HEK293 (cell line): ENCODE results near the gene DCHS2.

Experiments
- CTCF ChIA-PET: fragments of 350-600 bp; formaldehyde crosslinking; extraction: SDS; loops from one replicate; lab custom pipeline; 2021; ENCODE audit warnings: antibody characterized with exemption; lab: Yijun Ruan, JAX
- POLR2A ChIA-PET: fragments of 300-600 bp; formaldehyde crosslinking; extraction: SDS; loops from one replicate; lab custom pipeline; 2020; ENCODE audit warnings: antibody characterized with exemption, inconsistent platforms; lab: Yijun Ruan, JAX
- H3K27ac ChIP-seq: fragments of 200-500 bp; sonication (Bioruptor generic); 2 replicates; pipeline ENCODE4 v1.5.1; 2014; ENCODE audit warnings: low read depth, low read length, control low read depth, inconsistent platforms; ENCODE audit errors: extremely low read depth
- H3K36me3 ChIP-seq, 2 experiments: fragments of 200-500 bp in 1 of 2; sonication (Bioruptor generic) in 1 of 2; 1 replicate in 1 of 2; 2 replicates in 1 of 2; pipeline ENCODE4 v1.5.1; 2014 to 2017; ENCODE audit warnings: inconsistent platforms in 2 of 2, low read length in 2 of 2; ENCODE audit not compliant: control insufficient read depth in 2 of 2, insufficient read depth in 1 of 2
- H3K4me1 ChIP-seq: fragments of 200-500 bp; sonication (Bioruptor generic); 2 replicates; pipeline ENCODE4 v1.5.1; 2014; ENCODE audit warnings: mild to moderate bottlenecking, low read length, inconsistent platforms; ENCODE audit not compliant: control insufficient read depth, insufficient read depth
- H3K4me3 ChIP-seq: 2 replicates; pipeline ENCODE4 v1.5.1; 2011; ENCODE audit warnings: low read depth, mild to moderate bottlenecking, control low read depth, low read length, moderate library complexity
- H3K9me3 ChIP-seq: fragments of 200-500 bp; sonication (Bioruptor generic); 2 replicates; pipeline ENCODE4 v1.5.1; 2014; ENCODE audit warnings: low read depth, low read length, inconsistent platforms; ENCODE audit not compliant: control insufficient read depth, insufficient read depth
- KLF7 ChIP-seq: fragments of 450-650 bp; formaldehyde crosslinking; IDR thresholded peaks from 2 replicates; pipeline ENCODE4 v1.5.1; 2016; ENCODE audit warnings: missing biosample characterization, missing genetic modification characterization, borderline replicate concordance
- SALL2 ChIP-seq: fragments of 450-650 bp; formaldehyde crosslinking; IDR thresholded peaks from 2 replicates; pipeline ENCODE4 v1.5.0; 2017; ENCODE audit warnings: missing biosample characterization, mild to moderate bottlenecking, missing genetic modification characterization, borderline replicate concordance
- SP7 ChIP-seq: fragments of 450-650 bp; formaldehyde crosslinking; IDR thresholded peaks from 2 replicates; pipeline ENCODE4 v1.5.1; 2016; ENCODE audit warnings: missing biosample characterization, missing genetic modification characterization
- ZEB2 ChIP-seq: fragments of 450-650 bp; formaldehyde crosslinking; IDR thresholded peaks from 2 replicates; pipeline ENCODE4 v1.5.1; 2016; ENCODE audit warnings: missing biosample characterization, missing genetic modification characterization
- ZFP37 ChIP-seq: fragments of 450-650 bp; formaldehyde crosslinking; IDR thresholded peaks from 2 replicates; pipeline ENCODE4 v1.5.1; 2016; ENCODE audit warnings: missing biosample characterization, missing genetic modification characterization
- ZNF155 ChIP-seq: fragments of 450-650 bp; formaldehyde crosslinking; IDR thresholded peaks from 2 replicates; pipeline ENCODE4 v1.5.1; 2016; ENCODE audit warnings: missing biosample characterization, missing genetic modification characterization
- ZNF16 ChIP-seq: fragments of 450-650 bp; formaldehyde crosslinking; IDR thresholded peaks from 2 replicates; pipeline ENCODE4 v1.5.1; 2016; ENCODE audit warnings: low read depth, missing biosample characterization, missing genetic modification characterization
- ZNF19 ChIP-seq: fragments of 450-650 bp; formaldehyde crosslinking; IDR thresholded peaks from 2 replicates; pipeline ENCODE4; 2016; ENCODE audit warnings: missing biosample characterization, missing genetic modification characterization, low read depth
- ZNF24 ChIP-seq: fragments of 450-650 bp; formaldehyde crosslinking; IDR thresholded peaks from 2 replicates; pipeline ENCODE4 v1.5.1; 2016; ENCODE audit warnings: missing biosample characterization, missing genetic modification characterization
- ZNF521 ChIP-seq: fragments of 450-650 bp; formaldehyde crosslinking; IDR thresholded peaks from 2 replicates; pipeline ENCODE4 v1.5.1; 2017; ENCODE audit warnings: missing biosample characterization, mild to moderate bottlenecking, missing genetic modification characterization
- ZNF529 ChIP-seq: fragments of 450-650 bp; formaldehyde crosslinking; IDR thresholded peaks from 2 replicates; pipeline ENCODE4 v1.5.1; 2017; ENCODE audit warnings: missing genetic modification characterization, missing biosample characterization; ENCODE audit not compliant: insufficient replicate concordance
- ZNF560 ChIP-seq: fragments of 450-650 bp; formaldehyde crosslinking; IDR thresholded peaks from 2 replicates; pipeline ENCODE4 v1.5.1; 2017; ENCODE audit warnings: missing biosample characterization, missing genetic modification characterization, borderline replicate concordance
- ZNF596 ChIP-seq: fragments of 450-650 bp; IDR thresholded peaks from 2 replicates; pipeline ENCODE4 v1.5.0; 2018; ENCODE audit warnings: missing biosample characterization, mild to moderate bottlenecking, missing genetic modification characterization, moderate library complexity
- ZNF677 ChIP-seq: fragments of 450-650 bp; IDR thresholded peaks from 2 replicates; pipeline ENCODE4 v1.5.0; 2018; ENCODE audit warnings: missing biosample characterization, mild to moderate bottlenecking, missing genetic modification characterization, moderate library complexity
- TF ChIP-seq, protein P1 (sequence below): fragments of 450-650 bp; formaldehyde crosslinking; IDR thresholded peaks from 2 replicates; pipeline ENCODE4 v1.5.1; 2016; ENCODE audit warnings: missing biosample characterization, missing genetic modification characterization
- TF ChIP-seq, protein P2 (sequence below): fragments of 450-650 bp; IDR thresholded peaks from 2 replicates; pipeline ENCODE4 v1.5.1; 2018; ENCODE audit warnings: missing biosample characterization, mild to moderate bottlenecking, missing genetic modification characterization
- TF ChIP-seq, protein P3 (sequence below): fragments of 450-650 bp; formaldehyde crosslinking; IDR thresholded peaks from 2 replicates; pipeline ENCODE4 v1.5.1; 2016; ENCODE audit warnings: missing biosample characterization, missing genetic modification characterization
- TF ChIP-seq, protein P4 (sequence below): fragments of 450-650 bp; formaldehyde crosslinking; IDR thresholded peaks from 2 replicates; pipeline ENCODE4 v1.5.1; 2016; ENCODE audit warnings: missing biosample characterization, missing genetic modification characterization
- TF ChIP-seq, protein P5 (sequence below): fragments of 450-650 bp; formaldehyde crosslinking; IDR thresholded peaks from 2 replicates; pipeline ENCODE4 v1.5.1; 2016; ENCODE audit warnings: missing biosample characterization, missing genetic modification characterization, borderline replicate concordance
- TF ChIP-seq, protein P6 (sequence below): fragments of 450-650 bp; formaldehyde crosslinking; IDR thresholded peaks from 2 replicates; pipeline ENCODE4 v1.5.1; 2017; ENCODE audit warnings: missing biosample characterization, missing genetic modification characterization
- TF ChIP-seq, protein P7 (sequence below): fragments of 450-650 bp; formaldehyde crosslinking; IDR thresholded peaks from 2 replicates; pipeline ENCODE4 v1.5.1; 2016; ENCODE audit warnings: missing biosample characterization, missing genetic modification characterization

The DCHS2 gene

DNA sequence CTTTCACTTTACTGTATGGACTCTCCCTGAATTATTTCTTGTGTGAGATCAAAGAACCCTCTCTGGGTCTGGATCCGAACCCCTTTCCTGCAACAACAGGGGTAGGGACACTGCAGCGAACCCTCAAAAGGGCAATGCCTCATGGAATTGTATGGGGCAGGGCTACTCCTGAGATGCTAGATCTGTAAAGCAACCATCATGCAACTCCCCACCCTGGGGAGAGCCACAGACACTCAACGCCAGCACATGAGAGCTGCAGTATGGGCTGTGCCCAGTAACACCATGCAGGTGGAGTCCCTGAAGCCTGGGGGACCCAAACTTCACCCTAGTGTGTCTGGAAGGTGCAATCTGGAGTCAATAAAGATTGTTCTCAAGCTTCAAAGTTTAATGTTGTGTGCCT, 304.7 kb downstream of the DCHS2 start:
- H3K4me3 ChIP-seq, result no peak overlapping the region
- no peak for TF ChIP-seq KLF7 (tag by site-specific recombination)
- TF ChIP-seq, all 188 proteins: peak for 0
- ChIA-PET CTCF (no interaction called here), POLR2A (no interaction called here)
- Histone ChIP-seq H3K27ac (no peak overlapping the region), H3K36me3 (no peaks in the 10 kb centered on the region), H3K4me1 (no peaks in the 10 kb centered on the region), H3K9me3 (no peaks in the 10 kb centered on the region)

DNA sequence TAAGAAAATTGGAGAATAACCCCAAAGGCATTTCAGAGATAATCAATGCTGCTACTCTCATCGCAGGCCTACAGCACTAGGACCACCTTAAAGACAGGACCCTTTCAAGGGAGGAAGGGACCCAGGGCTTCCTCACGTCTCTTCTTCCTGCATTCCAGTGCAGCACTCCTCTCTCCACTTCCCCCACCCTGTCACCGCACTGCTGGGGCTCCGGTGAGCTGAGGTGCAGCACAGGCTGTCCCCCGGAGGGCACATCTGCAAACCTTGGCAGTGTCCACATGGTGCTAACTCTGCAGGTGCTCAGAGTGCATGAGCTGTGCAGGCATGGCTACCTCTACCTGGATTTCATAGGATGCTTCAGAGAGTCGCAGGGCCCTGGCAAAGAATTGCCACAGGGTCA, 305.6 kb downstream of the DCHS2 start:
- CTCF ChIA-PET, result no interaction called here
- H3K27ac ChIP-seq, result no peak overlapping the region
- no peaks in the 10 kb centered on the region for H3K36me3 ChIP-seq
- TF ChIP-seq, protein P1, sequence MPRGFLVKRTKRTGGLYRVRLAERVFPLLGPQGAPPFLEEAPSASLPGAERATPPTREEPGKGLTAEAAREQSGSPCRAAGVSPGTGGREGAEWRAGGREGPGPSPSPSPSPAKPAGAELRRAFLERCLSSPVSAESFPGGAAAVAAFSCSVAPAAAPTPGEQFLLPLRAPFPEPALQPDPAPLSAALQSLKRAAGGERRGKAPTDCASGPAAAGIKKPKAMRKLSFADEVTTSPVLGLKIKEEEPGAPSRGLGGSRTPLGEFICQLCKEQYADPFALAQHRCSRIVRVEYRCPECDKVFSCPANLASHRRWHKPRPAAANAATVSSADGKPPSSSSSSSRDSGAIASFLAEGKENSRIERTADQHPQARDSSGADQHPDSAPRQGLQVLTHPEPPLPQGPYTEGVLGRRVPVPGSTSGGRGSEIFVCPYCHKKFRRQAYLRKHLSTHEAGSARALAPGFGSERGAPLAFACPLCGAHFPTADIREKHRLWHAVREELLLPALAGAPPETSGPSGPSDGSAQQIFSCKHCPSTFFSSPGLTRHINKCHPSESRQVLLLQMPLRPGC (tag by site-specific recombination), result no peak
- TF ChIP-seq ZFP37 (tag by site-specific recombination) (no peak), ZNF560 (tag by site-specific recombination) (no peak), ZNF529 (tag by site-specific recombination) (no peak), ZNF19 (tag by site-specific recombination) (no peak), ZNF24 (tag by site-specific recombination) (no peak), ZNF521 (tag by site-specific recombination) (no peak), ZNF677 (tag by site-specific recombination) (no peak), ZEB2 (tag by site-specific recombination) (no peak), SALL2 (tag by site-specific recombination) (no peak), ZNF155 (tag by site-specific recombination) (no peak), ZNF16 (tag by site-specific recombination) (no peak), SP7 (tag by site-specific recombination) (no peak), ZNF596 (tag by site-specific recombination) (no peak)
- TF ChIP-seq, protein P2, sequence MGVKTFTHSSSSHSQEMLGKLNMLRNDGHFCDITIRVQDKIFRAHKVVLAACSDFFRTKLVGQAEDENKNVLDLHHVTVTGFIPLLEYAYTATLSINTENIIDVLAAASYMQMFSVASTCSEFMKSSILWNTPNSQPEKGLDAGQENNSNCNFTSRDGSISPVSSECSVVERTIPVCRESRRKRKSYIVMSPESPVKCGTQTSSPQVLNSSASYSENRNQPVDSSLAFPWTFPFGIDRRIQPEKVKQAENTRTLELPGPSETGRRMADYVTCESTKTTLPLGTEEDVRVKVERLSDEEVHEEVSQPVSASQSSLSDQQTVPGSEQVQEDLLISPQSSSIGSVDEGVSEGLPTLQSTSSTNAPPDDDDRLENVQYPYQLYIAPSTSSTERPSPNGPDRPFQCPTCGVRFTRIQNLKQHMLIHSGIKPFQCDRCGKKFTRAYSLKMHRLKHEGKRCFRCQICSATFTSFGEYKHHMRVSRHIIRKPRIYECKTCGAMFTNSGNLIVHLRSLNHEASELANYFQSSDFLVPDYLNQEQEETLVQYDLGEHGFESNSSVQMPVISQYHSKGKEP (tag by site-specific recombination), result no peak
- TF ChIP-seq, protein P3, sequence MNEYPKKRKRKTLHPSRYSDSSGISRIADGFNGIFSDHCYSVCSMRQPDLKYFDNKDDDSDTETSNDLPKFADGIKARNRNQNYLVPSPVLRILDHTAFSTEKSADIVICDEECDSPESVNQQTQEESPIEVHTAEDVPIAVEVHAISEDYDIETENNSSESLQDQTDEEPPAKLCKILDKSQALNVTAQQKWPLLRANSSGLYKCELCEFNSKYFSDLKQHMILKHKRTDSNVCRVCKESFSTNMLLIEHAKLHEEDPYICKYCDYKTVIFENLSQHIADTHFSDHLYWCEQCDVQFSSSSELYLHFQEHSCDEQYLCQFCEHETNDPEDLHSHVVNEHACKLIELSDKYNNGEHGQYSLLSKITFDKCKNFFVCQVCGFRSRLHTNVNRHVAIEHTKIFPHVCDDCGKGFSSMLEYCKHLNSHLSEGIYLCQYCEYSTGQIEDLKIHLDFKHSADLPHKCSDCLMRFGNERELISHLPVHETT, result no peak
- TF ChIP-seq, protein P4, sequence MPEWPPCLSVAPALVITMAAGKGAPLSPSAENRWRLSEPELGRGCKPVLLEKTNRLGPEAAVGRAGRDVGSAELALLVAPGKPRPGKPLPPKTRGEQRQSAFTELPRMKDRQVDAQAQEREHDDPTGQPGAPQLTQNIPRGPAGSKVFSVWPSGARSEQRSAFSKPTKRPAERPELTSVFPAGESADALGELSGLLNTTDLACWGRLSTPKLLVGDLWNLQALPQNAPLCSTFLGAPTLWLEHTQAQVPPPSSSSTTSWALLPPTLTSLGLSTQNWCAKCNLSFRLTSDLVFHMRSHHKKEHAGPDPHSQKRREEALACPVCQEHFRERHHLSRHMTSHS (tag by site-specific recombination), result no peak
- TF ChIP-seq, protein P5, sequence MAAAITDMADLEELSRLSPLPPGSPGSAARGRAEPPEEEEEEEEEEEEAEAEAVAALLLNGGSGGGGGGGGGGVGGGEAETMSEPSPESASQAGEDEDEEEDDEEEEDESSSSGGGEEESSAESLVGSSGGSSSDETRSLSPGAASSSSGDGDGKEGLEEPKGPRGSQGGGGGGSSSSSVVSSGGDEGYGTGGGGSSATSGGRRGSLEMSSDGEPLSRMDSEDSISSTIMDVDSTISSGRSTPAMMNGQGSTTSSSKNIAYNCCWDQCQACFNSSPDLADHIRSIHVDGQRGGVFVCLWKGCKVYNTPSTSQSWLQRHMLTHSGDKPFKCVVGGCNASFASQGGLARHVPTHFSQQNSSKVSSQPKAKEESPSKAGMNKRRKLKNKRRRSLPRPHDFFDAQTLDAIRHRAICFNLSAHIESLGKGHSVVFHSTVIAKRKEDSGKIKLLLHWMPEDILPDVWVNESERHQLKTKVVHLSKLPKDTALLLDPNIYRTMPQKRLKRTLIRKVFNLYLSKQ (tag by site-specific recombination), result no peak
- TF ChIP-seq, protein P6, sequence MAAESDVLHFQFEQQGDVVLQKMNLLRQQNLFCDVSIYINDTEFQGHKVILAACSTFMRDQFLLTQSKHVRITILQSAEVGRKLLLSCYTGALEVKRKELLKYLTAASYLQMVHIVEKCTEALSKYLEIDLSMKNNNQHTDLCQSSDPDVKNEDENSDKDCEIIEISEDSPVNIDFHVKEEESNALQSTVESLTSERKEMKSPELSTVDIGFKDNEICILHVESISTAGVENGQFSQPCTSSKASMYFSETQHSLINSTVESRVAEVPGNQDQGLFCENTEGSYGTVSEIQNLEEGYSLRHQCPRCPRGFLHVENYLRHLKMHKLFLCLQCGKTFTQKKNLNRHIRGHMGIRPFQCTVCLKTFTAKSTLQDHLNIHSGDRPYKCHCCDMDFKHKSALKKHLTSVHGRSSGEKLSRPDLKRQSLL, result no peak
- TF ChIP-seq, protein P7, sequence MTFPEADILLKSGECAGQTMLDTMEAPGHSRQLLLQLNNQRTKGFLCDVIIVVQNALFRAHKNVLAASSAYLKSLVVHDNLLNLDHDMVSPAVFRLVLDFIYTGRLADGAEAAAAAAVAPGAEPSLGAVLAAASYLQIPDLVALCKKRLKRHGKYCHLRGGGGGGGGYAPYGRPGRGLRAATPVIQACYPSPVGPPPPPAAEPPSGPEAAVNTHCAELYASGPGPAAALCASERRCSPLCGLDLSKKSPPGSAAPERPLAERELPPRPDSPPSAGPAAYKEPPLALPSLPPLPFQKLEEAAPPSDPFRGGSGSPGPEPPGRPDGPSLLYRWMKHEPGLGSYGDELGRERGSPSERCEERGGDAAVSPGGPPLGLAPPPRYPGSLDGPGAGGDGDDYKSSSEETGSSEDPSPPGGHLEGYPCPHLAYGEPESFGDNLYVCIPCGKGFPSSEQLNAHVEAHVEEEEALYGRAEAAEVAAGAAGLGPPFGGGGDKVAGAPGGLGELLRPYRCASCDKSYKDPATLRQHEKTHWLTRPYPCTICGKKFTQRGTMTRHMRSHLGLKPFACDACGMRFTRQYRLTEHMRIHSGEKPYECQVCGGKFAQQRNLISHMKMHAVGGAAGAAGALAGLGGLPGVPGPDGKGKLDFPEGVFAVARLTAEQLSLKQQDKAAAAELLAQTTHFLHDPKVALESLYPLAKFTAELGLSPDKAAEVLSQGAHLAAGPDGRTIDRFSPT, result no peak
- no peak overlapping the region for H3K4me3 ChIP-seq
- no peaks in the 10 kb centered on the region for H3K4me1 ChIP-seq
- H3K9me3 ChIP-seq, result no peaks in the 10 kb centered on the region
- POLR2A ChIA-PET, result no interaction called here
